Stimulated activated CD8-positive, alpha-beta memory T cell treated with anti-CD3 and anti-CD28 coated beads, Interleukin-4, amount 100 ng/mL, for 4 hours (primary cell): ENCODE results near the gene MAP3K10.
A peak's percentile ranks its signal among the peaks of the same experiment; 100 is the strongest.
"Not testable (repeated sequence)": the region's sequence is repeated elsewhere in the genome, so short reads cannot be mapped to it uniquely, and the experiment has no call there.

Experiments used
- DNase-seq, 2 donors: peaks; one replicate each; pipeline ENCODE4 v3.0.0-alpha.2; 2020; ENCODE audit warnings: low read depth in 2 of 2, low spot score in 1 of 2

The MAP3K10 gene

DNA sequence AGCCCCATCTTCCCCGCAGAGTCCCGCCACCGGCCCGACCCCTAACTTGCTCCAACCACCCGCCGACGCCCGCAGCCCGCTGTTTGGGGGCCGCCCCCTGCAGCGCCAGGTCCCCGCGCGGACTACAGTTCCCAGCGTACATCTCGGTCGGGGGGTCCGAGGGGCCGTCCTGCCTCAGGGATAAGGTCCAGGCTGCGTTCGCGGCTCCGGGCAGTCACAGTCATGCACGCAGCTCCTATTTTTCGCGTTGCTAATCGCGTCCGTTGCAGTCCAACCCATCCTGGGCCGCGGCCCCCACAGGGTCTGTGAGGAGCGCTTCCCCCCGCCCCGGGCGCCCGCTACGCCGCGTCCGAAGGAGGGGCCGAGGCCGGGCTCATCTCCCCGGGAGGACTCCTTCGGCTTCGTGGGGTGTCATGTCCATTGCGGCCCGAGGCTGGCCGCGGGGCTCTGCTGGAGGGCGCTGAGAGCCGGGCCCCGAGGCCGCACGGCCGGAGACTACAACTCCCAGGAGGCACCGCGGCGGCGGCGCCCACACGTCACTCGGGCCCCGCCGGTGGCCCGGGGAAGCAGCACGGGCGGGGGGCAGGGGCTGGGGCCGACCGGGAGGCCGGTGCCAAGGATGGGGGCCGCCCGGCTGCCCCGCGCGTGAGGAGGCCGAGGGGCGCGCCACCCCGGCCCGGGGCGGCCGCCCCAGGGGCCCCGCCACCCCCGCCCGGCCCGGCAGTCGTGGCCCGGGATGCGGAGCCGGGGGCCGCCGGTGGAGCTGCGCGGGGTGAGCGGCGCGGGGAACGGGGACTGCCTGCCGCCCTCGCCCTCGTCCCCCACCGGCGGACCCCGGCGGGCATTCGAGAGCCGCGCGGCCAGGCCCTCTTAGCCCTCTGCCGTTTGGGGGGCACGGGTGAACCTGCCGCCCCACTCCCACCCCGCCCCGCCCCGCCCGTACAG is at the start of gene MAP3K10:
TSS of gene MAP3K10 (plus strand) at position 536 of the 945 bp plus-strand sequence. CDS start 606 bp downstream, outside the sequence.
- DNase-seq: peak; percentile 32 to 53

DNA sequence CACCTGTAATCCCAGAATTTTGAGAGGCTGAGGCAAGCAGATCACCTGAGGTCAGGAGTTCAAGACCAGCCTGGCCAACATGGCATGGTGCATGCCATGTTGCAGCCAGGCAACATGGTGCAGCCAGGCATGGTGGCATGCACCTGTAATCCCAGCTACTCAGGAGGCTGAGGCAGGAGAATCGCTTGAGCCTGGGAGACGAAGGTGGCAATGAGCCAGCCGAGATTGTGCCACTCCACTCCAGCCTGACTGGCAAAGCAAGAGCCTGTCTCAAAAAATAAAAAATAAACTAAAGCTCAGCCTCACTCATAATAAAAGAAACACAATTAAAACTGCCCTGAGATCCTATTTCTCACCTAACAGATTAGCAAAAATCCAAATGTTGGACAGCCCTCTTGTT is 49.7 kb upstream of the MAP3K10 start:
- no peak for DNase-seq

DNA sequence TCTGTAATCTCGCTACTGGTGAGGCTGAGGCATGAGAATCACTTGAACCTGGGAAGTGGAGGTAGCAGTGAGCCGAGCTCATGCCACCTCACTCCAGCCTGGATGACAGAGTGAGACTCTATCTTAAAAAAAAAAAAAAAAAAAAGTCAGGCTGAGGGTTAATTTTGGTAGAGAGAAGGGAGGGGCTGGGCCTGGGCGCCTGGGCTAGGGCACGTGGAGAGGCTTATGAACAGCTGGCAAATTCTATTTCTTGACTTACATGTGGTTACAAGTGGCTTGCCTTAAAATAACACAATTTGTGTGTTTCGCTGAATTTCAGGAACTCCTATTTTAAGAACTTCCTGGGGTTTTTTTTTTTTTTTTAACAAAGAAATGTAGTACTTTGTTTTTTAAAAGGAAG is 47.6 kb upstream of the MAP3K10 start:
- no peak for DNase-seq

DNA sequence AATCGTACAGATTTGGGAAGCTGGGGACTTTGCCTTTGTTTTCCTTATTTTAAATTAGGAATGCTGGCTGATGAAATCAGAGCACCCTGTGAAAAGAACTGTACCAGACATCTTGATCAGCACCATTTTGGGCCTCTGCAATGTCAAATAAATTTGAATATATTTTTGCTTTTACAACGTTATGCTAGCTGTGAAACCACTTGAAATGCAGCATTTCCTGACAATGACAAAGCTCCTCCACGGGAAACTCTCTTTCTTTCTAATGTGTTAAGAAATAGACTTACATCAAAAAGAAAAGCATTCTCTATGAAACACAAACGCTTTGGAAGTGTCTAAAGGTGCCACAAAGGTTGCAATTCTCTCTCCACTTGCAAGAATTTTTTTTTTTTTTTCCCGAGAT is 47.1 kb upstream of the MAP3K10 start:
- DNase-seq: no peak

DNA sequence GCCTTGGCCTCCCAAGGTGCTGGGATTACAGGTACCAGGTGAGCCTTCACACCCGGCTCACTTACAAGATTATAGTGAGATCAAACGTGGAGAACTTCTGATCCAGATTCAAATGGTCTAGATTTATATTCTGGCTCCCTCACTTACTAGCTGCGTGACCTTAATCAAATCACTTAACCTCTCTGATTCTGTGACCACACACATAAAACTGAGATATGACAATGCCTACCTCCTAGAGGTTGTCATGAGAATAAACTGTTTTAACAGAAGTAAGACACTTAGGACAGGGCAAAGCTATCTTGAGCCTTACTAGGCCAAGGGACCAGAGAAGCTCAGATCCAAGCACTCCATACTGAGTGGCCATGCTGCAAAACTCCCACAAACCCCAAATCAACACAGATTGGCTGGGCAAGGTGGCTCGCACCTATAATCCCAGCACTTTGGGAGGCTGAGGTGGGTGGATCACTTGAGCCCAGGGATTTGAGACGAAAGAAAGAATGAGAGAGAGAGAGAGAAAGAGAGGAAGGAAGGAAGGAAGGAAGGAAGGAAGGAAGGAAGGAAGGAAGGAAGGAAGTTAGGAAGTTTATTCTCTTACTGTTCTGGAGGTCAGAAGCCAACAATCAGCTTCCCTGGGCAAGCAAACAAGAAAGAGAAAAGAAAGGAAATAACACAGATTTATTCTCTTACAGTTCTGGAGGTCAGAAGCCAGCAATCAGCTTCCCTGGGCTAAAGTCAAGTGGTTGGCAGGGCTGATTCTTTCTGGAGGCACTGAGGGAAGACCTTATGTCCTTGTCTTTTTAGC is 46.1 kb upstream of the MAP3K10 start:
- DNase-seq: no peak

DNA sequence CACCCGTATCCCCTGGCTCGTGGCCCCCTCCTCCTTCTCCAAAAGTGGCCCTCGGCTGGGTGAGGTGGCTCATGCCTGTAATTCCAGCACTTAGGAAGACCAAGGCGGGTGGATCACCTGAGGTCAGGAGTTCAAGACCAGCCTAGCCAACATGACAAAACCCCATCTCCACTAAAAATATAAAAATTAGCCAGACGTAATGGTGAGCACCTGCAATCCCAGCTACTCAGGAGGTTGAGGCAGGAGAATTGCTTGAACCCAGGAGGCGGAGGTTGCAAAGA is 45.5 kb upstream of the MAP3K10 start:
- not testable (repeated sequence) for DNase-seq

DNA sequence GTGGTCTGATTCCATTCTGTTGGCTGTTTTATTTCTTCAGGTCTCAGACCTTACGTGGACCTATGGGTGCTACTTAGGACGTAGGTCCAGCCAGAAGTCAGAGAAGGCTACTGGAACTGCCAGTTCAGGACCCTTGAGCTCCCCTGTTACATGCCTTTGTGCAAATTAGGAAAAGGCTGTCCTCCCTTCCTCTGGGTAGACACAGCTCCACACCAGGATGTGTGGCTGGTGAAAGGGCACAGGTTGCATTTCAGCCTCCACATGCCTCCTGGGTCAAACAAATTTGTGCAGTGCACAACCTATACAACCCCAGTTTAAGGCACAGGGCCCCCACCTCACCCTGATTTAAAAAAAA is 43.9 kb upstream of the MAP3K10 start:
- no peak for DNase-seq

DNA sequence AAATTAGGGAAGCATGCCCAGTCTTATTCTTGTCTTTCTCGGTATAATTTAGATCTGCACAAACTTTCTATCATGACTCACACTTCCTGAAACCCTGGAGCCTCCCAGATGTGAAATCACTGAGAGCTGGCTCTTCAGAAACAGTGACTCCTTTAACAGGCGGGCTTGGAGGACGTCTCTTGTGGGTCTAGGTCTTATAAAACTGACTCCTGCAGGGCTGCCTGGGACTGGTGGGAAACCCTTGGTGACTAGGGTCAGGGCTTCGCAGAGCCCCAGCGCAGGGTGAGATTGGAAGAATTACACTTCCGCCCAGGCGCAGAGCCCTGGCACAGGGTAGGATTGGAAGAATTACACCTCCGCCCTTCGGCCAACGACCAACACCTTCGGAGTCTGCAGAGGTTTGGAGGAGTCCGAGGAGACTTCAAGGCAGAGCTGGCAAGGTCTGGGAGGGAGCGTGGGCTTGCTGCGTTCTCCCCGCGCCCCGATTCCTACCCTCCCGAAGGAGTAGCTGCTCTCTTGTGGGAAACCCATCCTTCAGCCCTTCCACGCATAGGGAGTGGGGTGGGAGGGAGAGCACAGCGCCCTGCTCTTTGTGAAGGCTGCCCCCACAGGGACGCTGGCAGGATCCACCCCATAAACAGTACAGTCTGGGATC is 43.4 kb upstream of the MAP3K10 start:
- DNase-seq: no peak

DNA sequence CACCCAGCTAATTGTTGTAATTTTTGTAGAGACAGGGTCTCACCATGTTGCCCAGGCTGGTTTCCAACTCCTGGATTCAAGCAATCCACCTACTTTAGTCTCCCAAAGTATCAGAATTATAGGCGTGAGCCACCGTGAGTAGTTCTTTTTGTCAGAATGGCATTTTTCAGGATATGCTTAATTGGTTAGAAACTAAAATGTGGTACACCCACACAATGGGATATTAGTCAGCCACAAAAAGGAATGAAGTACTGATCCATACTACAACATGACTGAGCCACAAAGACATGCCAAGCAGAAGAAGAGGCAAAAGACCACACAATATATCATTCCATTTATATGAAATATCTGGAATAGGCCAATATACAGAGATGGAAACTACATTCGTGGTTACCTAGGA is 41.7 kb upstream of the MAP3K10 start:
- DNase-seq: no peak

DNA sequence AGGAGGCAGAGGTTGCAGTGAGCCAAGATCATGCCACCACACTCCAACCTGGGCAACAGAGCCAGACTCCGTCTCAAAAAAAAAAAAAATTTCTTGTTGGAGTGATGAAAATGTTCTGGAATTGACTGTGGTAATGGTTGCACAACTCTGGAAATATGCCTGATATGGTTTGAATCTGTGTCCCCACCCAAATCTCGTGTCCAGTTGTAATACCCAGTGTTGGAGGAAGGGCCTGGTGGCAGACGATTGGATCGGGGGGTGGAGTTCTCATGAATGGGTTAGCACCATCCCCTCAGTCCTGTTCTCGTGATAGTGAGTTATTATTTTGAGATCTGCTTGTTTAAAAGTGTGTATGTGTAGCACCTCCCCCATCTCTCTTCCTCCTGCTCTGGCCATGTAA is 41.1 kb upstream of the MAP3K10 start:
- no peak for DNase-seq

DNA sequence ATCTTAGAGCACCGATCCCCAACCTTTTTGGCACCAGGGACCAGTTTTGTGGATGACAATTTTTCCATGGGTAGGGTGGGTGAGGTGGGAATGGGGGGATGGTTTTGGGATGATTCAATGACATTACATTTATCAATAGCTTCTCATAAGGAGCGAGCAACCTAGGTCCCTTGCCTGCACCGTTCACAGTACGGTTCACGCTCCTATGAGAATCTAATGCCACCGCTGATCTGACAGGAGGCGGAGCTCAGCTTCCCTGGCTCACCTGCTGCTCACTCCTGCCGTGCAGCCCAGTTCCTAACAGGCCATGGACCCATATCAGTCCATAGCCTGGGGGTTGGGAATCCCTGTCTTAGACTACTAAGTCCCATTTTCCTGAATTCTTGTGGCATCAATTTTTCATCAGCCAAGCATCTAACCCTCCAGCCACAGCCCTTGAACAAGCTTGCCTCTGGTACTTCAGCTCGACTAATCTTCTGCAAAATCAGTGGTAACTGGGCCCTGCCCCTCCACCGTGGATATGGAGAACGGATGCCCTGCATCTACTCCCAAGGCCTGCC is 37.0 kb upstream of the MAP3K10 start:
- DNase-seq: no peak

DNA sequence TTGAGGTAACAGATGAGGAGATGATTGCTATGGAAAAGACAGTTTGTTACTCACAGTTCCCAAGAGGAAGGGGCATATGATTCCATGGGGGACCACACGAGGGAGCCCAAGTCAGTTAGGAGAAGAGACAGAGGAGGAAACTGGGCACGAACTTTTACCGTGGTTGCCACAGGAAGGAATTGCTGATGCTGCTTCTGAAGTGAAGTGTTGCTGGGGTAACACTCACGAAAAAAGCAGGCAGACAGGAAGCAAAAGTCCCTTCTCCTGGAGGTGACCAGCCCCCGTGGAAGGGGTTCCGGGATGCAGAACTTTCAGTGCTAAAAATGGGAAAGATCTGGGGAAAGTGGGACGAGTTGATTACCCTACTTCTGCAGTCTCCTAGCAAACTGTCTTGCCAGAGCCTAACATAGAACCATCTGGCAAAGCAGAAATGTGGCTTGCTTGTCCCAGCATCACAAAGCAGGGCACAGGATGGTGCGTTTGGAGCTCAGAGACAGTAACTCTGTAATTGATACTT is 35.4 kb upstream of the MAP3K10 start:
- DNase-seq: no peak

DNA sequence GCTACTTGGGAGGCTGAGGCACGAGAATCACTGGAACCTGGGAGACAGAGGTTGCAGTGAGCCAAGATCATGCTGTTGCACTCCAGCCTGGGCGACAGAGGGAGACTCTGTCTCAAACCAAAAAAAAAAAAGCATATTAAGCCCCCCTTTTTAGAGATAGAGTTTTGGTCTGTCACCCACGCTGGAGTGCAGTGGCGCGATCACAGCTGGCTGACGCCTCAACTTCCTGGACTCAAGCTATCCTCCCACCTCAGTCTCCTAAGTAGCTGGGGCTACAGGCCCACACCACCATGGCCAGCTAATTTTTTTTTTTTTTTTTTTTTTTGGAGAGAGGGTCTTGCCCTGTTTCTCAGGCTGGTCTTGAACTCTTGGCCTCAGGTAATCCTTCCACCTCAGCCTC is 34.2 kb upstream of the MAP3K10 start:
- no peak for DNase-seq

DNA sequence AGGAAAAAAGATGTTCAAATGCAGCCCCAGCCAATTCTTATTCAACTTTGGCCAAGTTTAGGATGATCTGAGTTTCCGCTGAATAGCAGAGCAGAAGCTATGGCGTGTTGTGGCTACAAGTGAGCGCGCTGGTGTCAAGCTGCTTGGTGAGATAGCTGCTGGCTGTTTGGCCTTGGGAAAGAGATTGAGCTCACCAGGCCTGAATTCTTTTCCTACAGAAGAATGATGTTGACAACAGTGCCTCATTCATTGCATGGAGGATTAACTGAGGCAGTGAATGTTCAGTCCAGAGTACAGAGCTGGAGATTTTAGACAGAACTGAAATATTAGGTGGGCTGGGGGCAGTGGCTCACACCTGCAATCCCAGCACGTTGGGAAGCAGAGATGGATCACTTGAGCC is 31.5 kb upstream of the MAP3K10 start:
- no peak for DNase-seq

DNA sequence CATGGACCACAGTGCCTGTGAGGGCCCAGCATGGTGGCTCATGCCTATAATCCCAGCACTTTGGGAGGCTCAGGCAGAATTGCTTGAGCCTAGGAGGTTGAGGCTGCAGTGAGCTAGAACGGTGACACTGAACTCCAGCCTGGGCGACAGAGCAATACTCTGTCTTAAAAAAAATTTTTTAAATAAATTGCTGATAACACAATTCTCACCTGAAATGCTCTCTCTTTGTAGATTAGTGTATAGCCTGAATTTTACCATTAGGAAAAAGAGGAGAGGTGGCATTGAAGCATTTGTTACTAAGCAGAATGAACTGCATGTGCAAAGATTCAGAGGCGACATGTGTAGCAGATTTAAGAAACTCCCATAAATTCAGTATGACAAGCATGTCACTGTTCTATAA is 29.1 kb upstream of the MAP3K10 start:
- DNase-seq: no peak

DNA sequence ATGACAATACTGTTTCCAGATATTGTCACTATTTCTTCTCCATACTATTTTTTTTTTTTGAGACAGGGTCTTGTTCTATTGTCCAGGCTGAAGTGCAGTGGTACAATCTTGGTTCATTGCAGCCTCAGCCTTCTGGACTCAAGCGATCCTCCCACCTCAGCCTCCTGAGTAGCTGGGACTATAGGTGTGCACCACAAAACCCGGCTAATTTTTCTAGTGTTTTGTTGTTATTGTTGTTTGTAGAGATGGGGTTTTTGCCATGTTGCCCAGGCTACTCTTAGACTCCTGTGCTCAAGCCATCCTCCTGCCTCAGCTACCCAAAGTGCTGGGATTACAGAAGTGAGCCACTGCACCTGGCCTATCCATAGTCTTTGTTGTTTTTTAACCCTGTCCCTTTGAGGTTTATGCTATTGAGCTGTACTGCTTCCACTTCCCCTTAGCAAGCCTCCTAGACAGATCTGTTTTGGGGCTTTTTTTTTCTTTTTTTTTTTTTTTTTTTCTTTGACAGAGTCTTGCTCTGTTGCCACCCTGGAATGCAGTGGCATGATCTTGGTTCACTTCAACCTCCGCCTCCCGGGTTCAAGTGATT is 27.6 kb upstream of the MAP3K10 start:
- DNase-seq: no peak

DNA sequence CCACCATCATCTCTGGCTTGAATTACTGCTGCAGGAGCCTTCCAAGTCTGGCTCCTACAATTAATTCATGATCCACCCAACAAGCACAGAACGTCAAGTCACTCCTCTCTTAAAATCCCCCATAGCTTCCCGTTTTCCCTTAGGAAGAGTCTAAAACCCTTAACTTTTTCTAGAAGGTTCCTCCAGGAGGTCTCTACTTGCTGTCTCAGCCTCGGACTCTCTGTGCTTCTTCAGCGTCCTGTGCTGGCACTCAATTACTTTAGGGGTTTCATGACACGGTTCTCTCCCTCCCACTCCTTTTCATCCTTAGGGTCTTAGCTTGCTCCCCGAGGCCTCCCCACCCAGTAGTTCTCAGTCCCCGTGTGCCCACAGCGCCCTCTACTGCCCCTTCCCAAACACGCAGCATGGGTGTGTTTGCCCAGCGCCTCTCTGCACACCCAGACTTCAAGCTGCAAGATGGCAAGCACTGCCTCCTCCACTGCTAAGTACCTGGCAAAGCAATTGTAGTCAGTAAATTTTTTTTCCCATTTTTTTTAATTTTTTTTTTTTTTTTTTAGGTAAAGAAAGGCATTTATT is 25.8 kb upstream of the MAP3K10 start:
- DNase-seq: peak; percentile 19 to 35

DNA sequence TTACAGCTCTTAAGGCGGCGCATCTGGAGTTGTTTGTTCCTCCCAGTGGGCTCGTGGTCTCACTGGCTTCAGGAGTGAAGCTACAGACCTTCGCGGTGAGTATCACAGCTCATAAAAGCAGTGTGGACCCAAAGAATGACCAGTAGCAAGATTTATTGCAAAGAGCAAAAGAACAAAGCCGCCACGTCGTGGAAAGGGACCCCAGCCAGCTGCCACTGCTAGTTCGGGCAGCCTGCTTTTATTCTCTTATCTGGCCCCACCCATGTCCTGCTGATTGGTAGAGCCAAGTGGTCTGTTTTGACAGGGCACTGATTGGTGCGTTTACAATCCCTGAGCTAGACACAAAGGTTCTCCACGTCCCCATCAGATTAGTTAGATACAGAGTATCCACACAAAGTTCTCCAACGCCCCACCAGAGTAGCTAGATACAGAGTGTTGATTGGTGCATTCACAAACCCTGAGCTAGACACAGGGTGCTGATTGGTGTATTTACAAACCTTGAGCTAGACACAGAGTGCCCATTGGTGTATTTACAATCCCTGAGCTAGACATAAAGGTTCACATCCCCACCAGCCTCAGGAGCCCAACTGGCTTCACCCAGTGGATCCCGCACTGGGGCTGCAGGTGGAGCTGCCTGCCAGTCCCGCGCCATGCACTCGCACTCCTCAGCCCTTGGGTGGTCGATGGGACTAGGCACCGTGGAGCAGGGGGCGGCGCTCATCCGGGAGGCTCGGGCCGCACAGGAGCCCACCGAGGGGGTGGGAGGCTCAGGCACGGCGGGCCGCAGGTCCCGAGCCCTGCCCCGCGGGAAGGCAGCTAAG is 21.5 kb upstream of the MAP3K10 start:
- DNase-seq: not testable (repeated sequence)

DNA sequence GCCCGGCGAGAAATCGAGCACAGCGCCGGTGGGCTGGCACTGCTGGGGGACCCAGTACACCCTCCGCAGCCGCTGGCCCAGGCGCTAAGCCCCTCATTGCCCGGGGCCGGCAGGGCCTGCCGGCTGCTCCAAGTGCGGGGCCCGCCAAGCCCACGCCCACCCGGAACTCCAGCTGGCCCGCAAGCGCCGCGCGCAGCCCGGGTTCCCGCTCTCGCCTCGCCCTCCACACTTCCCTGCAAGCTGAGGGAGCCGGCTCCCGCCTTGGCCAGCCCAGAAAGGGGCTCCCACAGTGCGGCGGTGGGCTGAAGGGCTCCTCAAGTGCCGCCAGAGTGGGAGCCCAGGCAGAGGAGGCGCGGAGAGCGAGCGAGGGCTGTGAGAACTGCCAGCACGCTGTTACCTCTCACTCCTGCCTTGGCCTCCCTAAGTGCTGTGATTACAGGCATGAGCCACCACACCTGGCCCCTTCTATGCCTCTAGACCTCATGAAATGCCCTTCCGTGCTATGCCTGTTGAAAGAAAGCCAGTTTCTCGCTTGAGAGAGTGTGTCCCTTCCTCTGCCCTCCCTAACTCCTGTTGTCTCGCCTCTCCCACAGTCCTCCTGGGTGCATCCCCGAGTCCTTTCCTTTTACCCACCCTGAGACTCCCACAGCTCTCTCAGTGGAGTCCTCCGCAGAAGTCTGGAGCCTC is 20.8 kb upstream of the MAP3K10 start:
- not testable (repeated sequence) for DNase-seq
